Measurements from ENCODE around the gene JARID2. TPM values are rescaled to one million over a fixed set of nuclear protein-coding genes. Genes with fewer than 3 reads are reported as not detected.

The JARID2 gene
- total RNA-seq, 1 donor from 2014 or later: 17.9 TPM

DNA sequence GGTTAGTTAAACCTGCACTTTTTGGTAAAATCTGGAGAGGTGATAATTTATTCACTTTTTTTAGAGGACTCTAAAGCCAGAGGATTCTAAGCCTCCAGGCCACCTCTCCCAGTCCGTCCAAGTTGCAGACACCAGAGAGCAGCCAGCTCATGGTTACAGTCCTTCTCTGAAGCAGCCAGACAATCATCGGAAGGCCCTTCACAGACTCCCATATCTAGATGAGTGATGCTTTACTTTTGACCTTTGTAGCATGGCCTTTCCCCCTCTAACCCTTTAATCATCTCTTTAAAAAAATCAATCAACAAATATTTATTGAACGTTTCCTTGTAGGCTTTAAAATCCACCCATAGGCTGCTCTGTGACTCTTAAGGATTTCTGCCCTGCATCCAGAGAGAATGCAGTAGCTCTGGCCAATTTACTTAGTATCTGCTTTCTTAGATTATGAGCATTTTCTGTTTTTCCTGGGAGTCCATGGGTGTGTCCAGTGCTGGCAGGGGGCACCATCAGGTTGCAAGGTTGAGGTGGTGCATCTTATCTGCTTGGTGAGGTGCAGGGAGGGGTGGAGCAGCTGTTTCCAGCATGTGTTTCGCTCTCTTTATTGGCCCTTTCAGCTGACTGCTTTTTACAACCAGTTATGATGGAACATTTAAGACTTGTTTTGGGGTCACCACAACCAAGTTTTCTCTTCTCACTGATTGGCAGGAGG is 58.6 kb downstream of the JARID2 start:
- peaks cover 41% of the 10 kb centered on the region for H3K4me1 ChIP-seq
- no peak overlapping the region for H3K27ac ChIP-seq
- H3K27me3 ChIP-seq: no peaks in the 10 kb centered on the region
- no peaks in the 10 kb centered on the region for H3K36me3 ChIP-seq
- no peaks in the 10 kb centered on the region for H3K9me3 ChIP-seq
- no peak for DNase-seq (ENCODE audit: extremely low spot score in 2 of 2)
- no peak overlapping the region for H3K4me3 ChIP-seq
- TF ChIP-seq, protein P1, sequence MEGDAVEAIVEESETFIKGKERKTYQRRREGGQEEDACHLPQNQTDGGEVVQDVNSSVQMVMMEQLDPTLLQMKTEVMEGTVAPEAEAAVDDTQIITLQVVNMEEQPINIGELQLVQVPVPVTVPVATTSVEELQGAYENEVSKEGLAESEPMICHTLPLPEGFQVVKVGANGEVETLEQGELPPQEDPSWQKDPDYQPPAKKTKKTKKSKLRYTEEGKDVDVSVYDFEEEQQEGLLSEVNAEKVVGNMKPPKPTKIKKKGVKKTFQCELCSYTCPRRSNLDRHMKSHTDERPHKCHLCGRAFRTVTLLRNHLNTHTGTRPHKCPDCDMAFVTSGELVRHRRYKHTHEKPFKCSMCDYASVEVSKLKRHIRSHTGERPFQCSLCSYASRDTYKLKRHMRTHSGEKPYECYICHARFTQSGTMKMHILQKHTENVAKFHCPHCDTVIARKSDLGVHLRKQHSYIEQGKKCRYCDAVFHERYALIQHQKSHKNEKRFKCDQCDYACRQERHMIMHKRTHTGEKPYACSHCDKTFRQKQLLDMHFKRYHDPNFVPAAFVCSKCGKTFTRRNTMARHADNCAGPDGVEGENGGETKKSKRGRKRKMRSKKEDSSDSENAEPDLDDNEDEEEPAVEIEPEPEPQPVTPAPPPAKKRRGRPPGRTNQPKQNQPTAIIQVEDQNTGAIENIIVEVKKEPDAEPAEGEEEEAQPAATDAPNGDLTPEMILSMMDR (IDR thresholded peaks at IDR 0.05): no peak
- no peak for TF ChIP-seq POLR2AphosphoS5 (IDR thresholded peaks at IDR 0.05; ENCODE audit: insufficient read depth in 1 of 2, low read depth in 1 of 2)
- no peak for TF ChIP-seq POLR2A (IDR thresholded peaks at IDR 0.05)
- intact Hi-C loops (cut with DNase I): no loop called here

DNA sequence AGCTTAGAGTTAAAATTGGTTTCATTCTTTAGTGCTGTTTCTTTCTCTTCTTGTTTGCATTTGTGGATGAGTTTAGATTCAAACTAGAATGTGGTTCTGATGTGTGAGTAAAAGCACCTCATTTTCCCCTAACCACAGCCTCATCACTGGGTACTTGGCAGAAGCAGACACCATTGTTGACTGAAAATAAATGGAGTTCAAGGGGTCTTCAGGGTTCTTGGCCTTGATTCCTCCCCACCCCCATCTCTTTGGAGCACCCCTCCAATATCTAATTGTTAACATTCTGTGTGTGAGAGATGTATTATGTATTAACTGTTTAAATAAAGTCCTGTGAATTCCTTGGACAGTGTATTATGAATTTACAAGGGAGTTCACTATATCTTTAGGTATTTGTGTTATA is 59.6 kb downstream of the JARID2 start:
- peaks cover 42% of the 10 kb centered on the region for H3K4me1 ChIP-seq

DNA sequence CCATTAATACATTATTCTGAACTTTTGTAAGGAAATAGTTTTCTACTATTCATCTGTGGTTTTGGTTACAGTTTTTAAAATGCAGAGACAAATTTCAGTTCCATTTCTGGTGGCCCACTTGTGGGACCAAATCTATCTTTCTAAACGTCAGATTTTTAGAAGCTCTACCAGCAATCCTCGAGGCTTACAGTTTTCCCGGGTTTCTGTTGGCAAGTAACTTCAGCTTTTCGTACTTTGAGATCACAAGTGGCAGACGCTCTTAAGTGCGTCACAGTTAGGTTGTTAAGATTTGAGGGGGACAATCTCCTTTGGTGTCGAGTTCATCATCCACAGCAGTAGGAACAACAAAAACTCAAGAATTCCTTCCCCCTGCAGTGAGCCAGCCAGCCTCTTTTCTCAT is 60.0 kb downstream of the JARID2 start:
- peaks cover 46% of the 10 kb centered on the region for H3K4me1 ChIP-seq
- H3K9me3 ChIP-seq: no peaks in the 10 kb centered on the region
- intact Hi-C loops (cut with DNase I): no loop called here
- TF ChIP-seq POLR2AphosphoS5 (IDR thresholded peaks at IDR 0.05; ENCODE audit: insufficient read depth in 1 of 2, low read depth in 1 of 2): no peak
- TF ChIP-seq POLR2A (IDR thresholded peaks at IDR 0.05): no peak
- TF ChIP-seq, protein P1 (IDR thresholded peaks at IDR 0.05): no peak
- no peak for DNase-seq (ENCODE audit: extremely low spot score in 2 of 2)
- H3K36me3 ChIP-seq: no peaks in the 10 kb centered on the region
- no peak overlapping the region for H3K27ac ChIP-seq
- no peak overlapping the region for H3K4me3 ChIP-seq
- H3K27me3 ChIP-seq: no peaks in the 10 kb centered on the region

More for the DNA sequence above, 59.6 kb downstream of the JARID2 start:
- H3K27me3 ChIP-seq: no peaks in the 10 kb centered on the region
- no peak overlapping the region for H3K4me3 ChIP-seq
- no peaks in the 10 kb centered on the region for H3K36me3 ChIP-seq
- intact Hi-C loops (cut with DNase I): no loop called here
- H3K9me3 ChIP-seq: no peaks in the 10 kb centered on the region
- DNase-seq (ENCODE audit: extremely low spot score in 2 of 2): no peak
- TF ChIP-seq, protein P1 (IDR thresholded peaks at IDR 0.05): no peak
- TF ChIP-seq POLR2A (IDR thresholded peaks at IDR 0.05) (no peak), POLR2AphosphoS5 (IDR thresholded peaks at IDR 0.05; ENCODE audit: insufficient read depth in 1 of 2, low read depth in 1 of 2) (no peak)
- no peak overlapping the region for H3K27ac ChIP-seq

DNA sequence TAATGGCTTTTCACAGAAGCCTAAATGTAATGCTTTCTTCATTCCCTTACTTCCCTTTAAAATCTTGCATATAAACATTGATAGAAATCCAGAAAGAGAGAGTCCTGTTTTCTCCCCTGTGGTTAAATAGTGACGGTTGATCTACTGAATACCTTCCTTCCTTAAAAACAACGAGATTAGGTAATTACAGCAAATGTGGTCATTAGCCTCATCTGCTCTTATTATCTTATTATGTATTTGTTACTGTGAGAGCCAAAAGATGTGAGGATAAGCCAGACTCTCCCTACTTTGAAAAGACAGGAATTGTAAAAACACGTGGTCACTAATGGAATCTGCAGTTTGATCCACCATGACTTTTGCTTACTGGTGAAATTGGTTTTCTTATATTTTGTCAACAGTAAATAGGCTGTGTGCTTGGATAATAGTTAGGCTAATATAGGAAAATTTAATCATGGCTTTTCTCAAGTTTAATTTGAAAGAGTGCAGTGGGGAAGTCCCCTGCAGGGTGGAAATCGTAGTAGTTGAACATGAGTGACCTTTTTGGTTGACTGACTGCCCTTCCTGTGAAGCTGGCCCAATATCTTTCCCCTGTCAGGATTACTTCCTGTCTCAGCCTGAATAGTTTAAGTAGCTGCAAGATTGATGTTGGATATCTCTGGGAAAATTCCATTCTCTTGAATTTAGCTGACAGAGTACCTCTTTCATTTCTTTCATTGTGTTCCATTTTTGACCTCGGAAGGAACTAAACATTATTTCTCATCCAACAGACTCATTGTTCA is 62.8 kb downstream of the JARID2 start:
- H3K4me3 ChIP-seq: no peak overlapping the region
- no peak overlapping the region for H3K27ac ChIP-seq
- no peak for DNase-seq (ENCODE audit: extremely low spot score in 2 of 2)
- intact Hi-C loops (cut with DNase I): no loop called here
- TF ChIP-seq POLR2A (IDR thresholded peaks at IDR 0.05) (no peak), POLR2AphosphoS5 (IDR thresholded peaks at IDR 0.05; ENCODE audit: insufficient read depth in 1 of 2, low read depth in 1 of 2) (no peak)
- peaks cover 54% of the 10 kb centered on the region for H3K4me1 ChIP-seq
- no peaks in the 10 kb centered on the region for H3K36me3 ChIP-seq
- H3K27me3 ChIP-seq: no peaks in the 10 kb centered on the region
- H3K9me3 ChIP-seq: no peaks in the 10 kb centered on the region

DNA sequence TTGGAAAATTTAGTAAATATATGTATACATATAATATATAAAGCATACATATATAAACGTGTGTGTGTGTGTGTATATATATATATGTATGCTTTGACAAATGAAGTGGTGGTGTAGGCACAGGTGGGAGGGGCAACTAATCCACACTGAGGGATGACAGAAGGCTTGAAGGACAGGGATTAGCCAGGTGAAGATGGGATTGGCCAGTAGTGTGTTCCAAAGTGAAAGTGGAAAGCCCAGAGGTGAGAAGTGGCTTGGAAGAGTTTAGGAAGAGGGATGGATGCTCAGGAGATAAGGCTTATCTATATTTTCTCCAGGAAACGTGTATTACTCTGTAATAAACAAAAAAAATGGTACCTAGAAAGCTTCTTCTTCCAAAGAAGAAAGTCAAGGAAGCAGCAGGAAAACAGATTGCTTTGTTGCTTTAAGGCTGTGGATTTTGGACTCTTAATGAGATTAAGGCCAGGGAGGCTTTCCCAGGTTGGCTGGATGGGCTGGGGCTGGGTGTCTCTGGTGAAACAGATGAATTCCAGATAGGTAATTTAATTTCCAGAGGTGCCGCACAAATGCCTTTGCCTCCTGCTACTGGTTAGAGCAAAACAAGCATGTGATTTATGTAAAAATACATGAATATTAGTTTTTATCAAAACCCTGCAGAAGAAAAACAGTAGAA is 63.9 kb downstream of the JARID2 start:
- intact Hi-C loops (cut with DNase I): no loop called here

More for the DNA sequence above, 63.9 kb downstream of the JARID2 start:
- Histone ChIP-seq H3K4me3 (no peak overlapping the region), H3K27me3 (no peaks in the 10 kb centered on the region), H3K4me1 (peaks cover 49% of the 10 kb centered on the region), H3K27ac (no peak overlapping the region), H3K36me3 (no peaks in the 10 kb centered on the region), H3K9me3 (no peaks in the 10 kb centered on the region)
- no peak for DNase-seq (ENCODE audit: extremely low spot score in 2 of 2)
- TF ChIP-seq POLR2A (IDR thresholded peaks at IDR 0.05) (no peak), POLR2AphosphoS5 (IDR thresholded peaks at IDR 0.05; ENCODE audit: insufficient read depth in 1 of 2, low read depth in 1 of 2) (no peak)
- TF ChIP-seq, protein P1 (IDR thresholded peaks at IDR 0.05): no peak
